ENCODE results near the gene GRM1.

DNA sequence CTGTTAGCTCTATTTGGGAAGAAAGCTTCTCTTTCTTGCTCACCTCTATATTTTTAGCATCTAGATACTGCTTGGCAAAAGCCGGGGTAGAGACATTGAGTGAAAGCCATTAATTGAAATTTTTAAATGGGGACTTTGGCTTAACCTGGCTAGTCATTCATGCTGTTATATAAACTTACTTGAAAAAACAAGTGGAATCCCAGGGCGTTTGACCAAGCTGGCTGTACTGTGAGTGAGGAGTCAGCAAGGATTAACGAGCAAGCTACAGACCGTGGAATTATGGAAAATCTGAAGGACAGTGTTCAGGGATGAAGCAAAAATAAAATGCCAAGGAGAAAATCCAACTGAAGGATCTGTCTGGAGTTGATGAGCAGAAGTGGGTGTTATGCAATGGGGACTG, 232.0 kb downstream of the GRM1 start:
- TF ChIP-seq CTCF (IDR thresholded peaks at IDR 0.05) (no peak), POLR2A (IDR thresholded peaks at IDR 0.05) (no peak)

Data from ovary (tissue), 3 donors.